Stimulated activated CD8-positive, alpha-beta memory T cell treated with anti-CD3 and anti-CD28 coated beads, Interleukin-4, amount 100 ng/mL, for 4 hours (primary cell): ENCODE data around the gene BRSK1.
"Not testable (repeated sequence)": the region's sequence is repeated elsewhere in the genome, so short reads cannot be mapped to it uniquely, and the experiment has no call there.

ENCODE experiments used
- DNase-seq, 2 donors: peaks; one replicate each; pipeline ENCODE4 v3.0.0-alpha.2; 2020; ENCODE audit warnings: low read depth in 2 of 2, low spot score in 1 of 2

The BRSK1 gene

DNA sequence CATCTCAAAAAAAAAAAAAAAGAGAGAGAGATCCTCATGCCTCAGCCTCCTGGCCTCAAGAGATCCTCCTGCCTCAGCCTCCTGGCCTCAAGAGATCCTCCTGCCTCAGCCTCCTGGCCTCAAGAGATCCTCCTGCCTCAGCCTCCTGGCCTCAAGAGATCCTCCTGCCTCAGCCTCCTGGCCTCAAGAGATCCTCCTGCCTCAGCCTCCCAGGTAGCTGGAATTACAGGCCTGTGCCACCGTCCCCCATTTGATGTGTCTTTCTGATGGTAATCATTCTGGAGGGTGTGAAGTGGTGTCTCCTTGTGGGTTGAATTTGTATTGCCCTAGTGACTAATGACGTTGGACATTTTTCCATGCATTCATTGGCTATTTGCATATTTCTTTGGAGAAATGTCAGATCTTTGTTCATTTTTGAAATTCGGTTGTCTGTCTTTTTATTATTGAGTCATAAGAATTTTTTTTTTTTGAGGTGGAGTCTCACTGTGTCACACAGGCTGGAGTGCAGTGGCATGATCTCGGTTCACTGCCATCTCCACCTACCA, 45.0 kb downstream of the BRSK1 start:
- DNase-seq, result not testable (repeated sequence)

DNA sequence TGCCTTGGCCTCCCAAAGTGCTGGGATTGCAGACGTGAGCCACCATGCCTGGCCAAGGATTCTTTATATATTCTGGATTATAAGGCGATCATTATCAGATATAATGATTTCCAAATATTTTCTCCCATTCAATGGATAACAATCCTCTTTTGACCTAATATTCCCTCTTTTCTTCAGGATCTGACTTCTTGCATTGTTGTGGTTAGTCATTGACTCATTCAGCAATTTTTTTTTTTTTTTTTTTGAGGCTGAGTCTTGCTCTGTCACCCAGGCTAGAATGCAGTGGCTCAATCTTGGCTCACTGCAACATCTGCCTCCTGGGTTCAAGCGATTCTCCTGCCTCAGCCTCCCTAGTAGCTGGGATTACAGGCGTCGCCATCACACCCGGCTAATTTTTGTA, 46.0 kb downstream of the BRSK1 start:
- DNase-seq, result not testable (repeated sequence)

GRCh38 chr19:55333870-55334269, 50.1 kb downstream of the BRSK1 start:
- DNase-seq, result no peak

DNA sequence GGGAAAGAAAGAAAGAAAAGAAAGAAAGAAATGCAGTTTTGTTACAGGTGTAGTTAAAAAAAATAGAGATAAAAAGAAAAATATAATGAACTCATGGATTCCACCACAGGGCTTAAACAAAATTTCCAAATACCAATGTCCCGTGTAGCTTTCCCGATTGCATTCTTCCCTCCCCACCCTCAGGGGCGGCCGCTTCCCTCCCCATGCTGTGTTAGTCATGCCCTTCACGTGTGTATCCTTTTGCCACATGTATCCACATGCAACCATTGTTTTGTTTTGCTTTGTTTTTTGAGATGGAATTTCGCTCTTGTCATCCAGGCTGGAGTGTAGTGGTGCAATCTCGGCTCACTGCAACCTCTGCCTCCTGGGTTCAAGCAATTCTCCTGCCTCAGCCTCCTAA, 52.3 kb downstream of the BRSK1 start:
- no peak for DNase-seq

GRCh38 chr19:55339105-55339888, 55.5 kb downstream of the BRSK1 start, which contains the start of gene KMT5C:
Gene KMT5C (plus strand): TSS chr19:55339876. CDS start chr19:55341937, 2,061 bp downstream.
- DNase-seq, result peak; percentile 100

GRCh38 chr19:55339889-55340783, 56.3 kb downstream of the BRSK1 start:
- no peak for DNase-seq

DNA sequence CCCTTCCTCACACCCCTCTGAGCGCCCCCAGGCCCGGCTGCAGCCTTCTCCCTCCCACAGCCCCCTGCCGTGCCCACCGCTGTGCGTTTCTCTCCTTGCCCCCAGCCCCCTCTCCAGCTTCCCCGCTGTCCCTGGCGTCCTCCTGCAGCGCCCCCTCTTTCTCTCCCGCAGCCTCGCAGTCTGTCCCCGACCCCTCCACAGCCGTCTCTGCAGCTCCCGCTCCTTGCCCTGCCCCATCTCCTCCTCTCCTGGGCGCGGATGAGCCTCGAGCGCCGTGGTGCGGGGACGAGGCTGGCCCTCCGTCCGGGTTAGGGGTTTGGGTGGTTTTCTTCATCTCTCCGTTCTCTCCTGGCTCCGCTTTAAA, 57.0 kb downstream of the BRSK1 start:
- no peak for DNase-seq

- peak in 1 of 2 donors; percentile 17 for DNase-seq
Measured at GRCh38 chr19:55341171-55341588, 57.4 kb downstream of the BRSK1 start.

DNA sequence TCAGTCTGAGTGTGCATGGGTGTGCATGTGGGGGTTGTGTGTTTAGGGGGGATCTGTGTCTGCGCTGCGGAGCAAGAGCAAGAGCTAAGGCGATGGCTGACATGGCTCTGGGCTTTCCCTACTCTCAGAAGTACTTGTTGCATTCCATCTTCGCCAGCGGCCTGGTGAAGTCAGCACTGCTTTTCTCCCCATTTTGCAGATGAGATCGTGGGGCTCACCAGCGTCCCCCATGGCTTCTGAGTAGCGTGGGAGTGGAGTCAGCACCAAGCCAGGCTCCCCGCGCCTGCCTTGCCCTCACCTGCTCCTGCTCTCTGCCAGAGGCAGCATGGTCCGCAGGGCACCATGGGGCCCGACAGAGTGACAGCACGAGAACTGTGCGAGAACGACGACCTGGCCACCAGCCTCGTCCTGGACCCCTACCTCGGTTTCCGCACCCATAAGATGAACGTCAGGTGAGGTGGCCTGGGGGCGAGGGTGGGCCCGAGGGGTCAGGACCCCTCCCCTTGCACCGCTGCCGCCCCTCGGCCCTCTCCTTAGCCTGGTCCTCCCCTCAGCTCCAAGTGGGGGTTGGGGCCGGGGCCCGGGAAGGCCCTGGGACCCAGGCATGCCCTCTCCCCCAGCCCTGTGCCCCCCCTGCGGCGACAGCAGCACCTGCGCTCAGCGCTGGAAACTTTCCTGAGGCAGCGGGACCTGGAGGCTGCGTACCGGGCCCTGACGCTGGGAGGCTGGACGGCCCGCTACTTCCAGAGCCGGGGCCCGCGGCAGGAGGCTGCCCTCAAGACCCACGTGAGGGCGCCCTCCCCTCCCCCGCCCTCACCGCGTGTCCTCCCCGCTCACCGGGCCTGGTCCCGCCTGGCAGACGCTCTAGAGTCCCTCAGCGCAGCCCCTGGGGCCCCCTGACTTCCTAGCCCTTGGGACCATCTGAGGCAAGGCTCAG, 58.1 kb downstream of the BRSK1 start:
- no peak for DNase-seq

GRCh38 chr19:55344444-55344843, 60.6 kb downstream of the BRSK1 start:
- no peak for DNase-seq

DNA sequence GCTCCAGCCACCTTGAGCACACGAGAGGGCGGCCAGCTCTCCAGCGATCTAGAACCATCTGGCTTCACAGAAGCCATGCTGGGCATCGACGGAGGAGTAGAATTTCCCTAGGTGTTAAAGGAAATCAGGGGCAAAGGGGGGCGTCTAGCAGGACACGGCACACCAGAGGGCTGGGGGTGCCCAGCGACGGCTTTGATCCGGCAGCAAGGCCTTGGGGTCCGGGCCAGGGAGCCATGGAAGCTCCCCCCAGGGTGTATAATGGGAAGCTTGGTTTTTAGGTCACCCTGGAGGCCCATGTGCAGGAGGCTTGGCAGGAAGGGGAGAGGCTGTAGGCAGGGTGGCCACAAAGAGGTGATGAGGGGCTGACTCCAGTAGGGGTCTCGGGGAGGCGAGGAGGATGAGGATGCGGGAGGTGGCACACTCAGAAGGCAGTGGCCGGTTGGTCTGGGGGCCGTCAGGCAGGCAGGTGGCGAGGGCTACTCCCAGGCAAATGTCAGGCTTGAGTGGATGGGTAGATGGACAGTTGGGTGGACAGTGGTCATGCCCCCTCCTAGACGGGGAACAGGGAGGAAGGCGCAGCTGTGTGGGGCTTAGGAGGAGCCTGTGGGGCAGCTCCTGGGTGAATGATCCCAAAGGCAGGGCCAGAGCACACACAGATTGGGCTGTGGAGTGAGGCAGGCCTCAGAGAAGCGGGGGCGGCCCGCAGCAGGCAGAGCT, 61.5 kb downstream of the BRSK1 start:
- DNase-seq, result no peak

DNA sequence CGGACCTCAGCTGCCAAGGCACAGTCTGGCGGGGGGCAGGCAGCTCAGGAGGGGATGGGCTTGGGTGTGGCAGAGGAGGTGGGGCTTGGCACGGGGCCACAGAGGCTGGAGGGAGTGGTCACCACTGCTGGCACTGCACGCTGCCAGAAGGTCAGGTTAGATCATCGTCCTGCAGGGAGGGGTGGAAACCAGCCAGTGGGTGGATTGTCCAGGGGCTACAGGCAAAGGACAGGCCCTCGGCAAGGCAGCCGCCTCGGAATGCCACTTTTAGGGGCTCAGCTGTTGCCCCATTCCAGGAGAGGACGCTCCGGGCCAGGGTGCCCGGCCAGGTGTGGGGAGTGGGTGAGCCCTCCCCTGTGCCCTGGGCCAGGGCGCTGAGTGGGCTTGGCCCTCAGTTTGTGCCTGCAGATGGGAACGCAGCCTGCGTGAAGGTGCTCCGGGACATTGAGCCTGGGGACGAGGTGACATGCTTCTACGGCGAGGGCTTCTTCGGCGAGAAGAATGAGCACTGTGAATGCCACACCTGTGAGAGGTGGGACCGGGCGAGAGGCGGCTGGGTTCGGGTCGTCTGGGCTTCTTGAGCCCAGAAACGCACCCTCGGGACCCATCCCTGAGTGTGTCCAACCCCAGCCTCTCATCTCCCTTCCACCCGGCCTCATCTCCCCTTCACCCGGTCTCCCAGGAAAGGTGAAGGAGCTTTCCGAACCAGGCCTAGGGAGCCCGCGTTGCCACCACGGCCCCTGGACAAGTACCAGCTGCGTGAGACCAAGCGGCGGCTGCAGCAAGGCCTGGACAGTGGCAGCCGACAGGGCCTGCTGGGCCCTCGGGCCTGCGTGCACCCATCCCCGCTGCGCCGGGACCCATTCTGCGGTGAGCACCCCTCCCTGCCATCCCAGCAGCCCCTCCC, 62.3 kb downstream of the BRSK1 start:
- DNase-seq, result no peak

DNA sequence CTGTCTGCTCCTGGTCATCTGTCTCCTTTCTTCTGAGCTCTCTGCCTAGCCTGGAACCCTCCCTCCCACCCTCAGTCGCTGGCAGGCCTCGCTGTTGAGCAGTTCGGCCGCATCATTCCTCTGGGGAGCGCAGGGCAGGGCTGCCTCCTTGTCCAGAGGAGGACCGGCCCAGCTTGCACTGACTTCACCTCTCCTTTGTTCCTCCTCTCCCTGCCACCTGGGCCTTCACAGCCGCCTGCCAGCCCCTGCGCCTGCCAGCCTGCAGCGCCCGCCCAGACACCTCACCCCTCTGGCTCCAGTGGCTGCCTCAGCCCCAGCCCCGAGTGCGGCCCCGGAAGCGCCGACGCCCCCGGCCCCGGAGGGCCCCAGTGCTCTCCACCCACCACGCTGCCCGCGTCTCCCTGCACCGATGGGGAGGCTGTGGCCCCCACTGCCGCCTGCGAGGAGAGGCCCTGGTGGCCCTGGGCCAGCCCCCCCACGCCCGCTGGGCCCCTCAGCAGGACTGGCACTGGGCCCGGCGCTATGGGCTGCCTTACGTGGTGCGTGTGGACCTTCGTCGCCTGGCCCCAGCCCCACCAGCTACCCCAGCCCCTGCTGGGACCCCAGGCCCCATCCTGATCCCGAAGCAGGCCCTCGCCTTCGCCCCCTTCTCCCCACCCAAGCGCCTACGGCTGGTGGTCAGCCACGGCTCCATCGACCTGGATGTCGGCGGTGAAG, 63.1 kb downstream of the BRSK1 start:
- DNase-seq, result no peak

DNA sequence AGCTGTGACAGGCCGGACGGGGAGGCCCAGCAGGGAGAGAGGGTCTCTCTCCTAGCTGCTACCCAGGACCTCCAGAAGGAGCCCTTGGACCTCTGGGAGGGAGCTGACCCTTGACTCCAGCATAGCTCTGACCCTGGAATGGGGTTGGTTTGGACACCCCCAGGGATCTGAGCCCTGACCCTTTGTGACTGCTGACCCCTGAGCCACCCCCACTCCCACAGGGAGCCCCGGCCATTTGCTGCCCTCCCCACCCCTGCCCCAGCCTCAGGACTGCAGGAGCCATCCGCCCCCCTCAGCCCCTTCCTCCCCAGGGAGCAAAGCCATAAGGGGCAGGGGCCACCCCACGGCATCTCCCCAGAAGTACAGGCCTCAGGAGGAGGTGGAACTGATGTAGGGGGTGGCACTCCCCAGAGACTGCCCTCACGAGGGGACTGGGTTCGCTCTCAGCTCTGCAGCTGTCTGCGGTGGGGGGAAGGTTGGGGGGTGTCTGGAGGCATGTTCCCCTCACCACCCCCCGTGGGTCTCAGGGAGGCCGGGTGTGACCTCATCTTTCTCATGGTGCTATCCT, 63.7 kb downstream of the BRSK1 start:
- DNase-seq, result no peak

DNA sequence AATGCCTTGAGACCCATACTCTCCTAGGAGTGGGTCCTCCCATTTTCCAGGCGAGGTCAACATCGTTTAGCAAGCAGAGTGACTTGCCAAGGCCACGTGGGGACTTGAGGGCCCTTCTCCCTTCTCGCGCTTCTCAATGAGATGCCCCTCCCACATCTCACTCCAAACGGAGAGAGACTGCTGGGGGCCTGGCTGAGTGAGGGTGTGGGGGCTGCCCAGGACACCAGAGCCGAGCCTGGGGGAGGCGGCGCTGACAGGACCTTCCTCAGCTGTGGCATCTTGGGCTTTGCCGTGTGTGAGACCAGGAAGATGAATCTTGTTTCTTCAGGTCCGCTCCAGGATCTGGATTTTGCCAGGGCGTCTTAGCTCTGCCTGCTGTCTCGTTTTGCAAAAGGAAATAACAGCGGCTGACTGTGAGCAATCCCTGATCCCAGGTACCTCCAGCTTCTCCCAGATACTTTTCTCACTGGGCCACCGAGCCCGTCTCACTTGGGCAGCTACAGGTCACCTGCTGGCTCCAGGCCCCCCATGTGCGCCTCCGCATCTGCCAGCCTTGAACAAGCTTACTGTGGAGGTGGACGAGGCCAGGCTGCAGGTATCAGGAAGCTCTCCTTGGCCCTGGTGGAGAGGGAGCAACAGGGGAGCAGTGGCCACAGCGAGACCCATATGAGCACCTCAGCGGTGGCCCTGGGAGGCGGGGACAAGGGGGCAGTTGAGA, 64.7 kb downstream of the BRSK1 start:
- DNase-seq, result no peak

DNA sequence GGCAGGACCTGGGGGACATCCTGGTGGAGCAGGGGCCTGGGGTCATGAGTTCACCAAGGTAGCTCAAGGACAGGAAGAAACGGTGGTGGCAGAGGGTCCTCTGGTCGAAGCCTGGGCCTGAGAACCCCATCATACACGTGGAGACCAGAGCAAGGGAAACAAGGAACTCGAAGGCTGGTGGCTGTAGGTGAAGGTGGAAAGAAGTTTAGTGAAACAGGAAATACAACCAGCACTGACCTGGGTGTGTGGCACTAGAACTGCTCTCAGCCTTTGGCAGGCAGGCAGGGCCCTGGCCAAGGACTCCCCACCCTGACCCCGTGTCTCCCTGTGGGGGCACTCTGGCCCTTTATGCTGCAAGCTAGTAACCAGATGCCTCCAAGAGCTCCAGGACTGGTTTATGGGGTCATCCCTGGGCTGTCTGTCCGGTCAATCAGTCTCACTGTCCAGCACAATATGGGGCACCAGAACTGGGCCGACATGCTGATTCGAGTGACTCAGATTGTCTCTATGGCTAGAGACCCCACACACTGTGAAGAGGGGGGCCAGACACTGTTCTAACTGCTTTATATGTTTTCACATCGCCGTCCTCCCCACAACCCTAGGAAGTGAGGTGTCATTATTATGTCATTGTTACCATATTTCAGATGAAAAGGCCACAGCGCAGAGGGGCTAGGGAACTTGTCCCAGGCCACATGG, 67.0 kb downstream of the BRSK1 start:
- no peak for DNase-seq

DNA sequence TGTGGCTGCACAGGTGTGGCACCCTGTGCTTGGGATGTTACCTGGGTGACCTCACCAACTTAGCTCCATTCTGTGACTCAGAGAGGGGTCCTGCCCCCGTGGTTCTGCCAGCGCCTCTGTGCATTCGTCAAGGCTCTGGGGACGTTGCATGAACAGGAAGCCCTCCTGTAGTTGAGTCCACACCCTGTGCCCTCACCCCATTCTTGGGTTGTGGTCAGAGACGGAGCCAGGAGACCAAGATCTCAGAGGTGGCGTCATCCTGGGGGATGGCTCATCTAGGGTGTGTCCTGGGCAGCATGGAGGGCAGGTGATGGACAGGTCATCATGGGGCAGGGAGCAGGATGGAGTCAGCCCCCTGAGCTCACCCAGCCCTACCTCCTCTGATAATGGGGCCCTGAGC, 68.2 kb downstream of the BRSK1 start:
- no peak for DNase-seq
